NCI-H2196 (cell line): ENCODE data around the gene SWT1.
"Not testable (repeated sequence)": the region's sequence is repeated elsewhere in the genome, so short reads cannot be mapped to it uniquely, and the experiment has no call there.

ENCODE experiments used
- DNase-seq: peaks from one replicate; lab custom pipeline; 2025; ENCODE audit not compliant: unreplicated experiment; lab: John Stamatoyannopoulos, UW

SWT1 gene

GRCh38 chr1:185162491-185162890 is 5.5 kb downstream of the SWT1 start:
- no peak for DNase-seq

DNA sequence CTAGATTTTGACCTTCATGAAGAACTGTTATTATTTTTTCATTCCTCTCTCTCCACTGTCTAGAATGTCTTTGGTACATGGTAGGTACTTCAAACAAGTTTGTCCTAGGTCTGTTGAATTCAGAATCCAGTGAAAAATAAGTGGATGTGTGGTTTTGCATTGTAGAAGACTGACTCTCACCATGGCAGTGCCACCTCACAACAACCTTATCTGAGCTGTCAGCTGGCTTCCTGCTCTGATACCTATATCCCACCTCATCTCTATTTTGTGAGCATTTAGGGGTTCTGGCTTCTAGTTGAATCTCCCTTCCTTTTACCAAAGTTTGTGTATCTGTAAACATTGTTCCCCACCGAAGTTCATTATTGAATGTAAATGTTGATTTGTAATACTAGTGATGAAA is 9.1 kb downstream of the SWT1 start:
- no peak for DNase-seq

GRCh38 chr1:185170291-185170848 is 13.4 kb downstream of the SWT1 start:
- DNase-seq, result peak; percentile 51

DNA sequence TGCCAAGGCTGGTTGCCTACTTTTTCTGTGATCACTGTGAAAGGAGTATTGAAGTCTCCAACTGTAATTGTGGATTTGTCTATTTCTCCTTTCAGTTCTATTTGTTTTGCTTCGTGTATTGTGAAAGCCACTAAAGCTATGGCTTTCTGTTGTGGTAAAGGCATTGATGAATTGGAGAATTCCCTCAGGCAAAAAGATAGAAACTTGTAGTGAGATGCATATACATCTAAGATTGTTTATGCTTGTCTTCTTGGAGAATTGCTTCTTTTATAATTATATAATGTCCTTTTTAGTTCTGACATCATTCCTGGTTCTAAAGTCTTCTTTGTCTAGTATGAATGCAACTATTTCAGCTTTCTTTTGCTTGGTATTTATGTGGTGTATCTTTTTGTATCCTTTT is 36.8 kb downstream of the SWT1 start:
- DNase-seq, result no peak

DNA sequence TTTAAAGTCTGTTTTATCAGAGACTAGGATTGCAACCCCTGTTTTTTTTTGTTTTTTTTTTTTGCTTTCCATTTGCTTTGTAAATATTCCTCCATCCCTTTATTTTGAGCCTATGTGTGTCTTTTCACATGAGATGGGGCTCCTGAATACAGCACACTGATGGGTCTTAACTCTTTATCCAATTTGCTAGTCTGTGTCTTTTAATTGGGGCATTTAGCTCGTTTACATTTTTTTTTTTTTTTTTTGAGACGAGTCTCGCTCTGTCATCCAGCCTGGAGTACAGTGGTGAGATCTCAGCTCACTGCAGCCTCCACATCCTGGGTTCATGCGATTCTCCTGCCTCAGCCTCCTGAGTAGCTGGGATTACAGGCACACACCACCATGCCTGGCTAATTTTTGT is 41.7 kb downstream of the SWT1 start:
- not testable (repeated sequence) for DNase-seq

- no peak for DNase-seq
Measured at GRCh38 chr1:185200889-185201288, 43.9 kb downstream of the SWT1 start.

DNA sequence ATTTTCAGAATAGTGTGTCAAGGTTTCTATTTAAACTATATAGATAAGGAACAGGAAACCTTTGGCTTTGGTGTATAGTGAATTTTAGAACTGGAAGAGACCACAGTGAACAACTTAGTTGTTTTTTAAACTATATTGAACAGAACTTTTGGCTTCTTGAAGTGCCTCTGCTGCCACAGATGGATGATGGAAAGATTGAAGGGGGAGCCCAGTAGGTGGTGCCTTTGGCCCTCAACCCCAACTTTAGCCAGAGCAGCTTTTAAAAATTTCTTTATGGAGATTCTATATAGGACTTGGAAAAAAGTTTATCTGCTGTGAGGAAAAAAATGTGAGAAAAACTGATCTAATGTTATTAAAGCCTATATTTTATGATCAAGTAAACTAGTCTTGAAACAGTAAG is 50.2 kb downstream of the SWT1 start:
- no peak for DNase-seq

- DNase-seq, result no peak
Measured at GRCh38 chr1:185207980-185208602, 51.1 kb downstream of the SWT1 start.

- DNase-seq, result no peak
Measured at GRCh38 chr1:185208626-185209180, 51.7 kb downstream of the SWT1 start.

GRCh38 chr1:185209357-185209756 is 52.4 kb downstream of the SWT1 start:
- not testable (repeated sequence) for DNase-seq

- DNase-seq, result no peak
Measured at GRCh38 chr1:185213091-185213490, 56.1 kb downstream of the SWT1 start.

GRCh38 chr1:185215911-185216310 is 58.9 kb downstream of the SWT1 start:
- no peak for DNase-seq

DNA sequence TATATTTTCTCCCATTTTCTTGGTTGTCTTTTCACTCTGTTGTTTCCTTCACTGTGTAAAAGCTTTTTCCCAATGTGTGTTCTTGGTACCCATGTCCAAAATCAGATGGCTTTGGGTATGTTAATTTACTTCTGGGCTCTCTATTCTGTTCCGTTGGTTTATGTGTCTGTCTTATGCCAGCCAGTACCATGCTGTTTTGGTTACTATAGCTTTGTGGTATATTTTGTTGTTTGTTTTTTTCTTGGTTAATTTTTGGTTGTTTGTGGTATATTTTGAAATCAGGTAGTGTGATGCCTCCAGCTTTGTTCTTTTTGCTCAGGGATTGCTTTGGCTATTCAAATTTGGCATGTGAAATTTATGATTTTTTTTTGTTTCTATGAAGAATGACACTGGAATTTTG is 67.2 kb downstream of the SWT1 start:
- DNase-seq, result no peak

GRCh38 chr1:185227161-185227560 is 70.2 kb downstream of the SWT1 start:
- DNase-seq, result no peak

DNA sequence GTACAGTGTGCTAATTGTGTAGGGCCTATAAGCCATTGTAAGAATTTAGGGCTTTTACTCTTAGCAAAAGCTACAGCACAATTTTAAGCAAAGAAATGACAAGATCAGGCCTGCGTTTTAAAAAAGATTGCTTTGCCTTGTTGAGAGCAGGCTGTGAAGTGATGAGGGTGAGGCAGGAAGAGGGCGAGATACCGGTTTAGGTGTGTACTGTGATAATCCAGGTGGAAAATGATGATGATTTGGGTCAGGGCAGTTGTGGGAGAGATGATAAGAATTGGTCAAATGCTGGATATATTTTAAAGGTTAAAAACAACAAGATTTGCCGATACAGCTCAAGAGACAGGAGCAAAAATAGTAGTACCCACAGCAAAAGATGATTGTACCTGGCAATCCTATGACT is 72.0 kb downstream of the SWT1 start:
- DNase-seq, result no peak

GRCh38 chr1:185229981-185230380 is 73.0 kb downstream of the SWT1 start:
- DNase-seq, result no peak

GRCh38 chr1:185232874-185233273 is 75.9 kb downstream of the SWT1 start:
- DNase-seq, result no peak

DNA sequence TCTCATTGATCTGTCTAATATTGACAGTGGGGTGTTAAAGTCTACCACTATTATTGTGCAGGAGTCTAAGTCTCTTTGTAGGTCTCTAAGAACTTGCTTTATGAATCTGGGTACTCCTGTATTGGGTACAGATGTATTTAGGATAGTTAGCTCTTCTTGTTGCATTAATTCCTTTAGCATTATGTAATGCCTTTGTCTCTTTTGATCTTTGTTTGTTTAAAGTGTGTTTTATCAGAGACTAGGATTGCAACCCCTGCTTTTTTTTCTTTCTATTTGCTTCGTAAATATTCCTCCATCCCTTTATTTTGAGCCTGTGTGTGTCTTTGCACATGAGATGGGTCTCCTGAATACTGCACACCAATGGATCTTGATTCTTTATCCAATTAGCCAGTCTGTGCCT is 77.2 kb downstream of the SWT1 start:
- not testable (repeated sequence) for DNase-seq

GRCh38 chr1:185237176-185237575 is 80.2 kb downstream of the SWT1 start:
- DNase-seq, result not testable (repeated sequence)

GRCh38 chr1:185237661-185238060 is 80.7 kb downstream of the SWT1 start:
- DNase-seq, result no peak

- DNase-seq, result no peak
Measured at GRCh38 chr1:185238447-185238846, 81.5 kb downstream of the SWT1 start.

- no peak for DNase-seq
Measured at GRCh38 chr1:185239861-185240260, 82.9 kb downstream of the SWT1 start.

GRCh38 chr1:185241127-185241526 is 84.2 kb downstream of the SWT1 start:
- no peak for DNase-seq
